Measurements from ENCODE around the gene PRKCA. TPM values are rescaled to one million over a fixed set of nuclear protein-coding genes. Genes with fewer than 3 reads are reported as not detected.

PRKCA gene
- total RNA-seq, 1 experiment from 2014 or later, result 21.8 TPM

GRCh38 chr17:66767154-66767933, 464.9 kb downstream of the PRKCA start:
- DNase-seq (ENCODE audit: low read depth), result no peak

- no peak for DNase-seq (ENCODE audit: low read depth)
Observed at GRCh38 chr17:66769911-66770310, 467.5 kb downstream of the PRKCA start.

- no peak for DNase-seq (ENCODE audit: low read depth)
Observed at GRCh38 chr17:66772148-66772812, 469.9 kb downstream of the PRKCA start.

GRCh38 chr17:66775271-66775670, 472.9 kb downstream of the PRKCA start:
- DNase-seq (ENCODE audit: low read depth), result no peak

GRCh38 chr17:66775881-66776400, 473.5 kb downstream of the PRKCA start:
- DNase-seq (ENCODE audit: low read depth), result no peak

GRCh38 chr17:66776999-66777688, 474.7 kb downstream of the PRKCA start:
- no peak for DNase-seq (ENCODE audit: low read depth)

- DNase-seq (ENCODE audit: low read depth), result no peak
Observed at GRCh38 chr17:66777689-66778225, 475.3 kb downstream of the PRKCA start.

- no peak for DNase-seq (ENCODE audit: low read depth)
Observed at GRCh38 chr17:66778531-66779236, 476.3 kb downstream of the PRKCA start.

- no peak for DNase-seq (ENCODE audit: low read depth)
Observed at GRCh38 chr17:66779237-66779606, 476.8 kb downstream of the PRKCA start.

GRCh38 chr17:66781135-66781534, 478.7 kb downstream of the PRKCA start:
- no peak for DNase-seq (ENCODE audit: low read depth)

- DNase-seq (ENCODE audit: low read depth), result no peak
Observed at GRCh38 chr17:66782851-66783250, 480.4 kb downstream of the PRKCA start.

GRCh38 chr17:66783656-66784381, 481.4 kb downstream of the PRKCA start:
- no peak for DNase-seq (ENCODE audit: low read depth)

GRCh38 chr17:66784621-66785364, 482.4 kb downstream of the PRKCA start:
- DNase-seq (ENCODE audit: low read depth), result no peak

- no peak for DNase-seq (ENCODE audit: low read depth)
Observed at GRCh38 chr17:66786107-66786506, 483.7 kb downstream of the PRKCA start.

- no peak for DNase-seq (ENCODE audit: low read depth)
Observed at GRCh38 chr17:66787914-66788313, 485.5 kb downstream of the PRKCA start.

GRCh38 chr17:66789093-66789492, 486.7 kb downstream of the PRKCA start:
- no peak for DNase-seq (ENCODE audit: low read depth)

- no peak for DNase-seq (ENCODE audit: low read depth)
Observed at GRCh38 chr17:66789961-66790437, 487.6 kb downstream of the PRKCA start.

- DNase-seq (ENCODE audit: low read depth), result no peak
Observed at GRCh38 chr17:66790501-66791061, 488.2 kb downstream of the PRKCA start.

GRCh38 chr17:66791347-66791746, 488.9 kb downstream of the PRKCA start:
- no peak for DNase-seq (ENCODE audit: low read depth)

GRCh38 chr17:66793814-66794213, 491.4 kb downstream of the PRKCA start:
- no peak for DNase-seq (ENCODE audit: low read depth)
